ENCODE data around the gene MPEG1.

- no peak for TF ChIP-seq FOXM1 (IDR thresholded peaks at IDR 0.05; ENCODE audit: borderline replicate concordance, low read depth)
- TF ChIP-seq USF1 (IDR thresholded peaks at IDR 0.05): no peak
- TF ChIP-seq EP300 (IDR thresholded peaks at IDR 0.05; ENCODE audit: borderline replicate concordance): no peak
- TF ChIP-seq CEBPB (IDR thresholded peaks at IDR 0.05): no peak
- TF ChIP-seq TAF1 (IDR thresholded peaks at IDR 0.05; ENCODE audit: low read depth): no peak
- no peak for TF ChIP-seq REST (IDR thresholded peaks at IDR 0.05; ENCODE audit: low read depth)
- TF ChIP-seq TEAD4 (IDR thresholded peaks at IDR 0.05): no peak
- TF ChIP-seq YY1 (IDR thresholded peaks at IDR 0.05; ENCODE audit: low read depth): no peak
- no peak for TF ChIP-seq MAX (IDR thresholded peaks at IDR 0.05)
- TF ChIP-seq NFIC (IDR thresholded peaks at IDR 0.05): no peak
- TF ChIP-seq RAD21 (IDR thresholded peaks at IDR 0.05; ENCODE audit: low read depth): no peak
- TF ChIP-seq EGR1 (IDR thresholded peaks at IDR 0.05): no peak
- no peak for TF ChIP-seq CREB1 (IDR thresholded peaks at IDR 0.05; ENCODE audit: low read depth)
Observed at GRCh38 chr11:59240322-59240721, 27.6 kb upstream of the MPEG1 start.

Measured in Ishikawa (cell line).